GM18909 (cell line): ENCODE results near the gene SERPINB8.
"Not testable (repeated sequence)": the region's sequence is repeated elsewhere in the genome, so short reads cannot be mapped to it uniquely, and the experiment has no call there.

Experiments
- ATAC-seq: cut with Tn5 transposase; IDR thresholded peaks from one replicate; pipeline ENCODE4 v1.9.1; 2021; ENCODE audit warnings: mild to moderate bottlenecking; ENCODE audit not compliant: unreplicated experiment, poor library complexity

The SERPINB8 gene, protein sequence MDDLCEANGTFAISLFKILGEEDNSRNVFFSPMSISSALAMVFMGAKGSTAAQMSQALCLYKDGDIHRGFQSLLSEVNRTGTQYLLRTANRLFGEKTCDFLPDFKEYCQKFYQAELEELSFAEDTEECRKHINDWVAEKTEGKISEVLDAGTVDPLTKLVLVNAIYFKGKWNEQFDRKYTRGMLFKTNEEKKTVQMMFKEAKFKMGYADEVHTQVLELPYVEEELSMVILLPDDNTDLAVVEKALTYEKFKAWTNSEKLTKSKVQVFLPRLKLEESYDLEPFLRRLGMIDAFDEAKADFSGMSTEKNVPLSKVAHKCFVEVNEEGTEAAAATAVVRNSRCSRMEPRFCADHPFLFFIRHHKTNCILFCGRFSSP

DNA sequence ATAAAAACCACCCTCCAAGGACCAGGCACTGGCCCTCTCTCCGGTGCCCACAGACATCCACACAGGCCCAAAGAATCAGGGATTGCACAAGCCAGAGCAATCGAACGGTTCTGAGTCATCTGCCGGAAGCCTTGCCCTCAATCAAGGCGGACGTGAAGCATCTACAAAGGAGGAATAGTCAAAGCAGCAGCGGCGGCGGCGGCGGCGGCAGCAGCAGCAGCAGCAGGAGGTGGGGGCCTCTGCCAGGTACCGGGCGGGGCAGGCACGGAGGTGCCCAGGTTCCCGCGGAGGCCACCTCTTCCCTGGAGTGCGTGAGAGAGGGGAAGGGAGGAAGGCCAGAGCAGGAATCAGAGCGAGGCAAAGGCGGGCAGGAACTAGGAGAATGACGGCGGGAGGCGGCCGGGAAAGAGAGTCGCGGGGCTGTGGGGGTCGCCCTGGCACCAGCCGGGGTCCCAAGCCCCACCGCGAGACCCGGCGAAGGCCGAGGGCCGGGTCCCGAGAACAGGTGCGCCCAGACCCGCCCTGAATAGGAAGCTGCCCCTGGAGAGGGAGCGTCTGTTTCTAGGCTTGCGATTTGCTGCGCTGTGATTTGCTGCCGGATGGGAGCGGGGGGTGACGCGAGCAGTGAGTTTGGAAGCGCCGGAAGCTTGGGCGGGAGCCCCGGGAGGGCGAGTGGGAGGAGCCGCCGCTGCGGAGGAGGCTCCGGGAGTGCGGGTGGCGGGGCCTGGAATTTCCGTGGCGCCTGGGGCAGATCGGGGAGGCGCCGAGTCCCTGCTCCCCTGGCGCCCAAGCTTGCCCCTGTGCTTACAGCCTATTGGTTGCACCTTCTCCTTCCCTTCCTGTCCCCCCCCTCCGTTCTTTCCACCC, at the start of gene SERPINB8:
Gene SERPINB8, plus strand, starts transcription at position 140 of the 867 bp plus-strand sequence. CDS start 8,228 bp downstream, outside the sequence.
- peak; percentile 94 for ATAC-seq

DNA sequence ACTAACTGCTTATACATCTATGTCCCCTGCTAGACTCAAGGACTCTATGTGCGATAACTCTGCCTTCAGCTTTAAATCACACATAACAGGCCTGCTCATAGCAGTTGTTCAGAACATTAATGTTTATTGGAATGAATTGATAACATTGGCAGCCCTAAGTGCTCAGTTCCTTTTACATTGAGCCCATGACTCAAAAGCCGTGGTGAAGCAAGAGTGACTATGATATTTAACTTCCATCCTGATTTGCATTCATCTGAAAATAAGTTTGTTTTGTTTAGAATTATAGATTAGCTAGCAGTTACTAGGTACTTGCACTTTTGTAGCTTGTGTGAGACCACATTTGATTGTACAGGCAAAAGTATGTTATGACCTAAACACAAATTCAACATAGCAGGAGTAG, 47.8 kb upstream of the SERPINB8 start:
- no peak for ATAC-seq

DNA sequence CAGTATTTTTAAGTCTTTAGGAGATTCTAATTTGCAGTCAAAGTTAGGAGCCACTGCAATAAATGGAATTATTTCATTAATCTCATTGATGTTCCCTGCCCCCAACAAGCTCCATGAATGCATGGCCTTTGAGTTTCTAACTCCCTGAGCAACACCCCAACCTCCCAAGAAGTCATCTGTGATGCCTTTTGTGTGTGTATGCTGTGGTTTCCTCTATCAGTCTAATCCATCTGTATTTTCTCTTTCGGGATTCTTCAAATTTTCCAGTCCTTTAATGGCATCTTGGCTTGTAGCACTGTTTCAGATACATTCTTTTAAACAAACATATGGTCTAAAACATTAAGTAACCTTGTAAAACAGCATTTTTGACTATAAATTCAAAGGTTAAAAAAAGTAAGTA, 45.3 kb upstream of the SERPINB8 start:
- ATAC-seq: no peak

DNA sequence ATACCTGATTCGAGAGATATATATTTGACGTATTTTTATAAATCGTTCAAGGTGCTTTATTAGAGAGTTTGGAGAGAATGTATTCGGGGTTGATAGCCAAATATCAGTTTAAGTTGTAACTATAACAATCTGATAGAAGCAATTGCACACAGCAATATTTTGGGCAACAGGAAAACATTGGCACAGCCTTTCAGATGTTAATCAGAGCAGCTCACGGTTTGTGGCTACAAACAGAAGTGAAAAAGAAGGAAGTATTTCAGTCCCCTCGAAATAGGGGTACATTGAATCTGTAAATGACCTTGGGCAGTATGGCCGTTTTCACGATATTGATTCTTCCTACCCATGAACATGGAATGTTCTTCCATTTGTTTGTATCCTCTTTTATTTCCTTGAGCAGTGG, 41.5 kb upstream of the SERPINB8 start:
- no peak for ATAC-seq

DNA sequence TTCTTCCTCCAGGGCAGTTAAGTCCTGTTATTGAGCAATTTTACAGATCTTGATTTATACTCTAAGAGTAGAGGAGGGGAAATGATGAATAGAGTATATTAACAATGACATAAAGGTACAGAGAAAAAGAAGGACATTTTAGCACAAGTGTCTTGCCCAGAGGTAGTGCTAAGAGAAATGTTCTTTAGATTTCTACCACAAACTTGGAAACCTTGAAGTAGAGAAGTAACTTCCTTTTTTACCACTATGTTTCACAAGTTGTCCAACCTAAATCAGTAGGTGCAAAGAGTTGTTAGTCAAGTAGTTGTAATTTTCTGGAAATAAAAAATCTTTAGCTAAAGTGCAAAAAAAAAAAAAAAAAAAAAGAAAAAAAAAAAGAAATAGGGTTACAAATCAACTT, 40.5 kb upstream of the SERPINB8 start:
- not testable (repeated sequence) for ATAC-seq

DNA sequence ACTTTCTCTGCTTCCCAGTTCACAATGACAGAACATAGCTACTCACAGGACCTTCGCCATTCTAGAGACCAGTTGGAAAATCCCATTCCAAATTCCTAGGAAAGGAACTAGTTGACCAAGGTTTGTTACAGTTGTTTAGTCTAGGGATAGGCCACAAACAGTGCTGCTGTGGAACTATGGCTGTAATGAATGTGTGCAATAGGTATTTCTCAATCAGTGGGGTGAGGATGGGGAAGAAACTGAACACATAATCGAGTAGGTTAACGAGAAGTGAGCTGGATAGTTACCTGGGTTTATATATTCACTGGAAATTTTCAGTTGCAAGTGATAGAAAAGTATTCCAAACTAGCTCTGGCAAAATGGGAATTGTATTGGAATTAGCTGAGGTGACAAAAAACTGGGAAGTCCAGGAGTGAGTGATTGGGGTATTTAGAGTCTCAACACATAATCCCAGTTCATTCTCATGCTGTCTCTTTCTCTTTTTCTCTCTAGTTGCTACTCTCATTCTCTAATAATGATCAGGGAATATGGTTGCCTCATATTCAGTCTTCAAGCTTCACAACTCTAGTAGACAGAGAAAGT, 39.0 kb upstream of the SERPINB8 start:
- no peak for ATAC-seq

DNA sequence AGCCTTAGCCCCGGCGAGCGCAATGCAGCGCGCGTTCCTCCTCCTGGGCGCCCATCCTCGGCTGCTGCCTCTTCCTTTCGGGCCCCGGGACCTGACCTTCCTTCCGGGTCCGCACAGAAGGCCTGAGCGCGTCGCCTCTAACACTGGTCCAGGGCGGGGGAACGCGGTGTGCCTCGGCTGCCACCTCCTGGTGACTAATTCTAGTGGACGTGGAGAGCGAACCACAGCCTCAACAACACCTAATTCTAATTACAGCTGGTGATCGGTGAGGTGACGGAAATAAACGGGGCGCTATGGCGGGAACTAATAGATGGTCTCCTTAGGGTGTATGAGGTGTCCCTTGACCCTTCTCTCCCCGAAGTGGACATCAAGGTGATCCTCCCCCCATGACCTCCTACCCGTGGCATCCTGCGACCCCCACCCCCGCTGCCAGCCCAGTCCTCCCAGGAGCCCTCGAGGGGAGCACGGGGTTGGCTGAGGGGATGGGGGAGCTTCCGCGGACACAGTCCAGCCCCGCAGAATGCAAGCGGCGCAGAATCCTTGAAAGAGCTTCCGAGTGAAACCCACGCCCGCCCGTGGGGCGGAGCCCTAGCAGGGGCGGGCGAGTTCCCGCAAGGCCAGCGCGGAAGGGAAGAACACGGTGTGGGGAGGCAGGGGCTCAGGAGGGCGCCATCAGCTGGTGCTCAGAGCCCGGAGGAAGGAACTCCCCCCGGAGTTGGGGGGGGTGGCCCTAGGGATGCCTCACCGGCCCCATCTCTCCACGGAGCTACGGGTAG, 33.5 kb upstream of the SERPINB8 start:
- peak; percentile 99 for ATAC-seq

DNA sequence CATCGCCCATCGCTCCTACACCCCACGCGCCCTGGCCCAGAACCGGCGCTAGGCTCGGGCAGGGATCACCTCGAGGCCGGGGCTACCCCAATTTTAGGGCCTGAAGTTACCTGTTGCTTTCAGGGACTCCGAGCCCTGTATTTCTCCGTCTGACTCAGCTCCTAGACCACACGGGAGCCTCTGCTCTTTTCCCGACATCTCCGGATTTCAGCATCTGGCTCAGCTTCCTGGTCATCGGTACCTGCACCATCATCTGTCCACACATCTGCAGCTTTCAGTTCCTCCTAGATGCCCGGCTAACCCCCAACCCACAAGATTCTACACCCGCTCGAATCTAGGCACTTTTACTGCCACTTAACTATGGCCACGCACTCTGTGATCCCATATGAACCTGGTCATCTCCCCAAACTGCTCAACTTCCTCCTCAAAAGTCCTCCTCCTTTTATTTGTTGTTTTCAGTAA, 32.9 kb upstream of the SERPINB8 start:
- ATAC-seq: peak; percentile 24

DNA sequence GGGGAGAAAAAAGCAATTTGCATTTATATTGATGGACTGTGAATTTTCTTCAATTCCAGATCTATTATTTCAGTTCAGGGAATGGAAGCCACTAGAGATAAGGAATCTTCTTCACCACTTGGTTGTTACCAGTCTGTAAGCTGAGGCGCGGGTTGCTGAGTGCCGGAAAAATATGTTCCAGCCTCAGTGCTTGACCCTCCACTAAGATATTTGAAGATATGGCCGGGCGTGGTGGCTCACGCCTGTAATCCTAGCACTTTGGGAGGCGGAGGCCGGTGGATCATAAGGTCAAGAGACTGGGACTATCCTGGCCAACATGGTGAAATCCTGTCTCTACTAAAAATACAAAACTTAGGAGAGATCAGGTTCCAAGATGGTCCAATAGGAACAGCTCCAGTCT, 29.9 kb upstream of the SERPINB8 start:
- ATAC-seq: no peak

DNA sequence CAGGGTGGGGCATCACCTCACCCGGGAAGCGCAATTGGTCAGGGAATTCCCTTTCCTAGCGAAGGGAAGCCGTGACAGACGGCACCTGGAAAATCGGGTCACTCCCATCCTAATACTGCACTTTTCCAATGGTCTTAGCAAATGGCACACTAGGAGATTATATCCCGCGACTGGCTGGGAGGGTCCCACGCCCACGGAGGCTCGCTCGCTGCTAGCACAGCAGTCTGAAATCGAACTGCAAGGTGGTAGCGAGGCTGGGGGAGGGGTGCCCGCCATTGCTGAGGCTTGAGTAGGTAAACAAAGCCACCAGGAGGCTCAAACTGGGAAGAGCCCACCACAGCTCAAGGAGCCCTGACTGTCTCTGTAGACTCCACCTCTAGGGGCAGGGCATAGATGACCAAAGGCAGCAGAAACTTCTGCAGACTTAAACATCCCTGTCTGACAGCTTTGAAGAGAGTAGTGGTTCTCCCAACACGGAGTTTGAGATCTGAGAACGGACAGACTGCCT, 29.3 kb upstream of the SERPINB8 start:
- not testable (repeated sequence) for ATAC-seq

DNA sequence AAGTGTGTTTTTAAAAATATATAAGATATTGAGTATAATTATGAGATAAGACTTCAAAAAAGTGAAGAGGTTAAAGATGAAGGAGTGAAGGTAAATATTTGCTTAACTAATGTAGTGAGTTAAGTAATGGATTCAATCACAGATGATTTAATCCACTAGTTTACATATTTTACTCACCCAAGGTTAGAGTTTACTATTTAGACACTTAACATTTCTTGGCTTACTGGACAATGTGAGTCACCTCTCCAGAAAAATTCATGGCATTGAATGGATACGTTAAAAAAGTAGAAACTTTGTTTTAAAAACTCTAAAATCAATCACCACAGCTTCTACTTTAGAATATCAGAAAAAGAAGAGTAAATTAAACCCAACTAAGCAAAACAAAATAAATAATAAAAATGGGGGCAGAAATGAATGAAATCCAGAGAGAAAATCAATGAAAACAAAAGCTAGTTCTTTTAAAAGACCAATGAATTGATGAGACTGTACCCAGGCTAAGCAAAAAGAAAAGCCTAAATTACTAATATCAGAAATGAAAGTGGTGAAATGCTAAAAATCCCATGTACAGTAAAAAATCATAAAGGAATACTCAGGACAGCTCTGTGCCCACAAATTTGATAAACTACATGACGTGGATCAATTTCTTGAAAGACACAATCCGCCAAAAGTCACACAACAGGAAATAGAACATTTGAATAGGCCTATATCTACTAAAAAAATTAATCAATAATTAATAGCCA, 22.7 kb upstream of the SERPINB8 start:
- ATAC-seq: no peak

DNA sequence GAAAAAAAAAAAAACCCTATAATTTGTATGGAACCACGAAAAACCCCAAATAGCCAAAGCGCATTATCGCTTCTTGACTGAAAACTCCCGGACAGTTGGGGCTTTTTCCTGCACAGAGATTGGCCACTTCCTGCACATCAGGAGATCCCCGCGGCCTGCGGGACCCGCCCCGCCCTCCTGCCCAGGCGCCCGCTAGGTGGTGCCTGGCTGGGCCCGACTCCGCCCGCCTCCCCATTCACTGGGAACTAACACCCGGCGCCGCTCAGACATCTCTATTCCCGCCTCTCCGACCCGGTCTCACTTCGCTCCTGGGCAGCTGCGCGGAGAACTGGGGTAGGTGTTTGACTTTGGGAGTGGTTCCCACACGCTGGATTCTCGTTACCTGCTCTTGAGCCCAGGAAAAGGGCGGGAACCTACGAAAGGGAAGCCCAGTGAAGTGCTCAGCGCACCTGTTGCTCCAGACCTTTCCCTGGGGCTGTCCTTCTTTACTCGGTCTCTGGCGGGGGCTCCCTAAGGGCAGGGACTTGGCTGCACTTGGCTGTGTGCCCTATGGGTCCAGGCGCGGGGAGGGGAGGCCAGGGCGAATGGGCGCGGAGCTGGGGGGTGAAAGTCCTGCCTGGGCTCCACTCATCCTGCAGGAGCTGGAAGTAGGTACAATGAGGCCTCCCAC, 20.7 kb upstream of the SERPINB8 start, which contains the start of gene HMSD:
Gene HMSD, plus strand, starts transcription at position 234 of the 670 bp plus-strand sequence. CDS start 4,155 bp downstream, outside the sequence.
- ATAC-seq: peak; percentile 92

DNA sequence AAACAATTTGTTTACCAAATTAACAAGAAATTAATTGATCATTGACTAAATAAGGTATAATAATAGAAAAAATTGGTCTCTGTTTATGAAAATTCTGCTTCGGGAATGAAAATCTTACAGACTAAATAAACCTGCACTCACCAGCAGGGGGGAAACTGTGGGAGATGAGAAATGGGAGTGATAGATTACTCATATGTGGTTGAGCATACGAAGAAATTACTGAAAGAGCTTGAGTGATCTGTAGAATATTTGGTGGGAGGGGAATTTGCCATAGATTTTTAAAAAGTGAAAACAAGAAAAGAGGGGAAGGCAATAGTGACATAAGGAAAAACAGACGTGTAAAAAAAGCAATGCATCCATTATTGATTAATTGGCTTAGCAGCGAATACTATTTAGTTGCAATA, 18.6 kb upstream of the SERPINB8 start:
- ATAC-seq: peak; percentile 56

DNA sequence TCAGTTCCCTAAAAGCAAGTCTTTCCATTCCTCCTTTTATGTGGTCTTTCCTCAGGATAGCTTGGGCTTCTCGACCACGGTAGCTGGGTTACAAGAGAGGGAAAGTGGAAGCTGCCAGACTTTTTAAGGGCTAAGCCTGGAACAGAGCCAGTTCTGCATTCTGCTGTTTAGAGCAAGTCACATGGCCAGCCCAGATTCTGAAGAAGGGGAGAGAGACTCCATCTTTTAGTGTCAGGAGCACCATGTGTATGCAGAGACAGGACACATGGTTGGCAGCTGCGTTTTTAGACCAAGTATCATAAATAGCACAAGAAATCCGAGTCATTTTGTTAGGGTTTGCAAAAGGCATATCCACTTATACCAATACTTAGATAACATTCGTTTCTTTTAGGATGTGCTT, 16.1 kb upstream of the SERPINB8 start:
- ATAC-seq: no peak

DNA sequence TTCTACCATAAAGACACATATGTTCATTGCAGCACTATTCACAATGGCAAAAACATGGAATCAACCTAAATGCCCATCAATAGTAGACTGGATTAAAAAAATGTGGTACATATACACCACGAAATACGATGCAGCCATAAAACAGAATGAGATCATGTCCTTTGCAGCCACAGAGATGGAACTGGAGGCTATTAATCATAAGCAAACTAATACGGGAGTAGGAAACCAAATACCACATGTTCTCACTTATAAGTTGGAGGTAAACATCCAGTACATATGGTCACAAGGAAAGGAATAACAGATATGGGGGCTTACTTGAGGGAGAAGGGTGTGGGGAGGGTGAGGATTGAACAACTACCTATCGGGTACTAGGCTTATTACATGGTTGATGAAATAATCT, 13.1 kb upstream of the SERPINB8 start:
- ATAC-seq: no peak

DNA sequence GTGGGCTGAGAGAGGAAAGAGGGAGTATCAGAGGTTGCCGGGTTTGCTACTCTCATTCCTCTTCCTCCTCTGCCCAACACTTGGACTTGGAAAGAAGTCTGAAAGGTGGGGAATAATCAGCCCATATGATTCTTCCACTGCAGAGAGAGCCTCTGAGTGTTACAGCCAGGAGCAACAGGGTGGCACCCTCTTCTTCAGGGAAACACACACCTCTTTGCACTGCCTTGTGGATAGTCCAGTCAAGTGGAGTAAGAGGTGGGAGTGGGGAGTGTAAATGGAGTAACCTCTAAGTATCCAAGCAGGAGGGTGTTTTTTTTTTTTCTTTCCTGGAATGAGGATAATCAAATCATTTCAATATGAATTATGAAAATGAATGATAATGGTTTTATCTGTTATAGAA, 9.0 kb upstream of the SERPINB8 start:
- no peak for ATAC-seq

DNA sequence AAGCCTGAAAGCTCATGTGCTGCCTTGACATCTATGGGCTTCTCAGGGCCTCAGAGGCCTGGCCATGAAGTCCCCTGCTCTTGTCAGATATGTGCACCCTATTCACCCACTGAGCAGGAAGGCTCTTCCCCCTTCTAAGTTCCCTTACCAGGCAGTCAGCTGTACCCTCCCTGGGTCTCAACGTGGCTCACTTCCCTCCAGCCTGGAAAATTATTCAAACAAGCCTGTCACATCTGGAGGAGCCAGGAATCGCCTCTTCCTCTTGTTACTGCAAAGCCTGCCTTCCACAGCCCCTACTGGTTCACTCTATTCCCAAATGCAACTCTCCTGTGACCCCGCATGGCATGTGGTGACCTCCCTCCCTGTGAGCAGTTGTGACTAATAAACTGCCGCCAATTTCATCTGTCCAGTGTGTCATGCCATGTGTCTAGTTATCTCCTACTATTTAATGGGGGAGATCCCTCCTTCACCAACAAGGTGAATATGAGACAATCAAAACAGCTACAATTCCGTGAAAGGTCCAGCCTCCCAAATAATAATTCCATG, 8.4 kb upstream of the SERPINB8 start:
- ATAC-seq: no peak

DNA sequence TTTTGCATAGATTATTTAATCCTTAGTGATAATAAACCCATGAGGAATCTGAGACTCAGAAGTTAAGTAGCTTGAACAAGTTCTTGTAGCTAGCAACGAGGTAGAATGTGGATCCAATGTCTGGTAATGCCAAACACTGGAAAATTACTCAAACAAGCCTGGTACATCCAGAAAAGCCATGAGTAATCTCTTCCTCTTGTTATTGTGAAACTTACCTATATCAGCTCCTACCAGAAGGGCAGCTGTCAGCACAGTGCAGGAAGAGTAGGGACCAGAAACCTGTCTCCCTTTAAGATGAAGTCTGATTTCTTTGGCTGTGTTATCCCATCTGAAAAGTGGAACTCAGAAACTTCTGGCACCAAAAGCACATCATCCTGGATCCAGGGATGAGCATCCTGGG, 7.7 kb upstream of the SERPINB8 start:
- no peak for ATAC-seq
